Spinal cord (tissue), 10 donors: ENCODE results near the gene INHBA. TPM values are rescaled to one million over a fixed set of nuclear protein-coding genes. Genes with fewer than 3 reads are reported as not detected.

Source experiments
- DNase-seq, 6 donors: peaks; one replicate each; pipeline versions ENCODE4 v3.0.0 to v3.0.0-alpha.2; 2013 to 2015; ENCODE audit warnings: low spot score in 6 of 6, low read depth in 4 of 6
- H3K27ac ChIP-seq: one replicate; pipeline ENCODE4 v1.5.1; 2013; ENCODE audit warnings: low read depth, low read length, control low read depth
- H3K27me3 ChIP-seq: one replicate; pipeline ENCODE4 v1.6.1; 2013; ENCODE audit warnings: low read length; ENCODE audit not compliant: control insufficient read depth, insufficient read depth
- H3K36me3 ChIP-seq: one replicate; pipeline ENCODE4 v1.6.1; 2013; ENCODE audit warnings: low read length; ENCODE audit not compliant: control insufficient read depth, insufficient read depth
- H3K4me1 ChIP-seq: one replicate; pipeline ENCODE4 v1.6.1; 2013; ENCODE audit warnings: low read length; ENCODE audit not compliant: control insufficient read depth, insufficient read depth
- H3K4me3 ChIP-seq: one replicate; pipeline ENCODE4 v1.5.1; 2013; ENCODE audit warnings: low read depth, low read length, control low read depth
- H3K9me3 ChIP-seq: one replicate; pipeline ENCODE4 v1.6.1; 2013; ENCODE audit warnings: low read length; ENCODE audit not compliant: control insufficient read depth, insufficient read depth
- WGBS: methylation state at CpG from one replicate; pipeline ENCODE4 v1.1.5; 2013; ENCODE audit warnings: missing lambda C conversion rate; ENCODE audit not compliant: insufficient coverage; 5-methylcytosine and 5-hydroxymethylcytosine counted together
- polyA plus RNA-seq, 2 donors: library from polyadenylated mRNA; unstranded; fragments of 120-200 nt; gene quantifications; one replicate each; pipeline ENCODE4 v1.2.1, GENCODE V29; 2013; ENCODE audit not compliant: insufficient read length in 2 of 2
- total RNA-seq, 2 donors: library from RNA; depleted of rRNA in 1 of 2; stranded (reverse); fragments of 120-200 nt in 1 of 2; fragments of >200 nt in 1 of 2; gene quantifications; one replicate each; pipeline versions ENCODE4 v1.2.3 to v1.2.4, GENCODE V29; 2013 to 2014
- donor health status: healthy.

The INHBA gene
- total and polyA plus RNA-seq, 4 donors, result 2.6 to 8.3 (median 3.4) TPM

- H3K27me3 ChIP-seq, result no peaks in the 10 kb centered on the region
- whole genome bisulfite sequencing, result 71% methylated on average over 6 of the region's 7 CpGs
- DNase-seq, result peak in 2 of 6 donors; percentile 36 to 68
- no peaks in the 10 kb centered on the region for H3K9me3 ChIP-seq
- H3K36me3 ChIP-seq, result peaks cover 5% of the 10 kb centered on the region
- no peak overlapping the region for H3K4me3 ChIP-seq
- peaks cover 7% of the 10 kb centered on the region for H3K4me1 ChIP-seq
- H3K27ac ChIP-seq, result no peak overlapping the region
Measured at GRCh38 chr7:41692251-41692650, 10.6 kb downstream of the INHBA start.

DNA sequence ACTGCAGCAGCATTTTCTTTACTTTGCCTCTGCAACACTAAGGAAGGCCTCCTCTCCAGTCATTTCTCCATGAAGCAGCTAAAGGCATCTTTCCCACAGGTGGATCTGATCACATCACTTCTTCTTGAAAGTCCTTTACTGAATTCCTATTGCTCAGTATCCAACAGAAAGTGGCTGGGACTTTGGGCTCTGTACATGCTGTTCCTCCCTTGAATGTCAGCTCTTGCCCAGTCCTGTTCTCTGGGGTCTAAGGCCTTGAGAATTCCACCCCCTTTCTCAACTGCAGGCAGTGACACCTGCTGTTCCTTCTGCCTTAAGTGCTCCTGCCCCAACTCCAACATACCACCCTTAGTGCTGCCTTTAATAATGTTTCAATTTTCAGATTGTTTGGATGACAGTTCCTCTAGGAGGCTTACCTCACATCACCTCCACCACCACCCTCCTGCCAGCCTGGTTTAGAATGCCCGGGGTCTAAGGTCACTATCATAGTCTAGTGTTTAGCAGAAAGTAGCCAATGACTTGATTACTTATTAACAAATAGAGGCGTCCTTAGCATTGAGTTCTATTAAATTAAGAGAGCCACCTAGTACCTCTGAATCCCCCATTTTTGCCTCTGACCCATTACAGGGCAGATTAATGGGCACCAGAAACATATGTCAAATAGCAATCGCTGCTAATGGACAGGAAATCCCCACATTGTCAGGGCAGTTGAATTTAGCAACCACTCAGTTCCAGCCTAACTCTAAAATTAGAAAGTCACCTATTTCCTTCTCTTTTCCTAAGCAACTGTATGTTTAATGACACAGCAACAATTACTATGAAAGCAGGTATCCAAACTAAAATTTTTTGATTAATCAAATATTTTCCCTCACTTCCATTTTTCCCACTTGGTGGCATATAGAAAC is 11.4 kb downstream of the INHBA start:
- no peaks in the 10 kb centered on the region for H3K9me3 ChIP-seq
- H3K27ac ChIP-seq, result no peak overlapping the region
- H3K36me3 ChIP-seq, result peaks cover 5% of the 10 kb centered on the region
- H3K4me3 ChIP-seq, result no peak overlapping the region
- peaks cover 7% of the 10 kb centered on the region for H3K4me1 ChIP-seq
- 100% methylated on average over 1 of the region's 3 CpGs for WGBS
- H3K27me3 ChIP-seq, result no peaks in the 10 kb centered on the region
- no peak for DNase-seq

DNA sequence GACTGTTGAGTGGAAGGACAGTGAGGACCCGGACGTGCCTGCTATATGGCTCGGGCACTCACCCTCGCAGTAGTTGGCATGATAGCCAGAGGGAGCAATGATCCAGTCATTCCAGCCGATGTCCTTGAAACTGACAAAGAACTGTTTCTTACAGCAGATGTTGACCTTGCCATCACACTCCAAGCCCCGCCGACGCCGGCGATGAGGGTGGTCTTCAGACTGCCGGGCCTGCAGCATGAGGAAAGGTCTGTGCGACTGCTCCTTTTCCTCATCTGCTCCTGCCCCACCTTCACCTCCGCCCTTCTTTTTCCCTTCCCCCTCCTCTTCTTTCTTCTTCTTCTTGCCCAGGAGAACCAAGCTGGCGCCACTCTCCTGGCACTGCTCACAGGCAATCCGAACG is 13.1 kb downstream of the INHBA start:
- H3K9me3 ChIP-seq, result no peaks in the 10 kb centered on the region
- H3K36me3 ChIP-seq, result peaks cover 5% of the 10 kb centered on the region
- no peaks in the 10 kb centered on the region for H3K27me3 ChIP-seq
- no peak overlapping the region for H3K4me3 ChIP-seq
- DNase-seq, result no peak
- peaks cover 7% of the 10 kb centered on the region for H3K4me1 ChIP-seq
- WGBS, result 94% methylated on average over 16 of the region's 16 CpGs
- no peak overlapping the region for H3K27ac ChIP-seq

- peaks cover 7% of the 10 kb centered on the region for H3K4me1 ChIP-seq
- peaks cover 5% of the 10 kb centered on the region for H3K36me3 ChIP-seq
- no peak overlapping the region for H3K4me3 ChIP-seq
- no peaks in the 10 kb centered on the region for H3K9me3 ChIP-seq
- H3K27me3 ChIP-seq, result no peaks in the 10 kb centered on the region
- no peak overlapping the region for H3K27ac ChIP-seq
- WGBS, result 83% methylated on average over 1 of the region's 2 CpGs
- no peak for DNase-seq
Measured at GRCh38 chr7:41688906-41689305, 14.0 kb downstream of the INHBA start.

DNA sequence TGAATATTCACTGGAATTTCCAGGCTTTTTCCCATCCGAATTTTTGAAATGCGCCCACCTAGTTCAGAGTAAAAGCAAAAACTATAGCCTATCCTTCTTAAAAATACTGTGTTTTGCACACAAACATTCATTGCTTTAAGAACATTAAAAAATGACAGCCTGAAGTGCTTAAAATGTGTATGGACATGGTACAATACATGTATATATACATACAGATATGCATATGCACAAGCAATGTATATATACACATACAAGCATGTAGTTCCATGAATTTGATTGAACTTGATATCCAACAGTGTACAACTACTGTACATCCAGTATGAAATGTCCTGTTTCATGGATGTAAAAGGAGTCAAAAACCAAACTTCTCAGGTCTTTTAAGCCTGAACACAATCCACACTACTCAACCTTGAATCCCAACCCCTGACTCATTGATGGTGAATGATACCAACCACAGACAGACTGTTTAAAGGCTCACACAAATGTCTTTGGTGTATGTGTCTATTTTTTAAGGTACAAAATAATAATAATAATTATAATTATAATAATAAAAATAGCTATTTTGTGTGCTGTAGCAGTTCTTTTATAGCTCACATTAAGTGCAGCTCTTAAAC is 14.8 kb downstream of the INHBA start:
- Histone ChIP-seq H3K27ac (no peak overlapping the region), H3K9me3 (no peaks in the 10 kb centered on the region), H3K4me3 (no peak overlapping the region), H3K36me3 (peaks cover 5% of the 10 kb centered on the region), H3K27me3 (no peaks in the 10 kb centered on the region), H3K4me1 (peaks cover 4% of the 10 kb centered on the region)
- no peak for DNase-seq
- WGBS, result no CpG with 5 or more reads among the region's 2 CpGs

DNA sequence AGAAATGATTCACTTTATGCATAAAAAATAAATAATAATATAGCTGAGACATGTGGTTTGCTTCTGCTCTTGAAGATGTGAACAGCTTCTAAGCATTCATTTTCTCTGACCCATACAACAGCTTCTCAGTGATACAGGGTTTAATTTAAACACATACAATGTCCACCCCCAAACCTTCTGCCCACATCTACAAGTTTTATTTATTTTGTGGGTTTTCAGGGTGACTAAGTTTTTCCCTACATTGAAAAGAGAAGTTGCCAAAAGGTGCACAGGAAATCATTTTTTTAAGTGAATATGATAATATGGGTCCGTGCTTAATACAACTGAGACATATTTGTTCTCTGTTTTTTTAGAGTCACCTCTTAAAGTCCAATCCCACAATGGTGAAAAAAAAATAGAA is 17.2 kb downstream of the INHBA start:
- Histone ChIP-seq H3K4me1 (no peaks in the 10 kb centered on the region), H3K4me3 (no peak overlapping the region), H3K36me3 (peaks cover 5% of the 10 kb centered on the region), H3K27me3 (no peaks in the 10 kb centered on the region), H3K9me3 (no peaks in the 10 kb centered on the region), H3K27ac (no peak overlapping the region)
- no CpG with 5 or more reads among the region's 1 CpG for WGBS
- no peak for DNase-seq

DNA sequence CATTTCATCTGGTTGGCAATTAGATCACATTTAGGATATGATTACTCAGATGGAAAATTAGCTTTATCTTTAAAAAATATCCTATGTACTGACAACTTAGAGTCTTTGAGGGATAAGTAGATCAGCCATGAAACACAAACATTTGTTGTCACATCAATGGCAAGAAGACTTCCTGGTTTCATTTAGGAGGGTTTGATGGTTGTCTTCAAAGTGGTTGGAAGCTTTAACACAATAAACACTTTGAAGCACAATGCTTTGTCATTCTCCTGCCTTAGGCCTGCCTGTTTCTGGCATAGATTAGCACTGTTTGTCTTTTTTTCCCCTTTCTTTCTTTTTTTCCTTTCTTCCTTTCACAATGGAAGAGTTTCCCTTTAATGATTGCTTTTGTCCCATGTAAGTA is 20.5 kb downstream of the INHBA start:
- DNase-seq, result no peak
- no peaks in the 10 kb centered on the region for H3K9me3 ChIP-seq
- H3K36me3 ChIP-seq, result no peaks in the 10 kb centered on the region
- H3K4me3 ChIP-seq, result no peak overlapping the region
- H3K4me1 ChIP-seq, result no peaks in the 10 kb centered on the region
- H3K27me3 ChIP-seq, result no peaks in the 10 kb centered on the region
- no peak overlapping the region for H3K27ac ChIP-seq

GRCh38 chr7:41679566-41679965 is 23.3 kb downstream of the INHBA start:
- no peak overlapping the region for H3K27ac ChIP-seq
- H3K4me1 ChIP-seq, result no peaks in the 10 kb centered on the region
- DNase-seq, result no peak
- H3K27me3 ChIP-seq, result no peaks in the 10 kb centered on the region
- no peaks in the 10 kb centered on the region for H3K36me3 ChIP-seq
- no peaks in the 10 kb centered on the region for H3K9me3 ChIP-seq
- no CpG with 5 or more reads among the region's 2 CpGs for WGBS
- no peak overlapping the region for H3K4me3 ChIP-seq

DNA sequence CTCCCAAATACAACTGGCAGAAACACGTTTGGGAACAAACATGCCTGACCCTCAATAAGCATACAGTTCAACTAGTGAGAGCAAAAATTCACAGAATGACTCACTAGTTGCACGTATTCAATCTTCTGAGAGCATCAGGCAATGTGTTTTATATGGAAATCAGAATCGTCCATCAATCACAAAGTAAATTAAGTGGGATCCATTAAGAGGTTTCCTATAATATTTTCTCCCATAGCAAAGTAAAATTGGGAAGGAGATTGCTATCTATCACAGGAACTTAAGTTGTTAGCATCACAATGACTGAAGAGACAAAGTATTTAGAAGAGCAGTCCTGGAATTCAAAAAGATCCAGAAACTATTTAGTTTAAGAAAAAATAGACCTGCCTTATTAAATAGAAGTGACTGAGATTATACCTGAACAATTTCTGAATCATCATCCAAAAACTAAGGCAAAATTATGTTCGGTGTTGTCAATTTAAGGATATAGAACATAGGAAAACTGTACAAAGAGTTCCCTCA is 28.3 kb downstream of the INHBA start:
- Histone ChIP-seq H3K27ac (no peak overlapping the region), H3K27me3 (no peaks in the 10 kb centered on the region), H3K36me3 (no peaks in the 10 kb centered on the region), H3K4me1 (no peaks in the 10 kb centered on the region), H3K4me3 (no peak overlapping the region), H3K9me3 (no peaks in the 10 kb centered on the region)
- no peak for DNase-seq
- no CpG with 5 or more reads among the region's 4 CpGs for WGBS

- no peaks in the 10 kb centered on the region for H3K27me3 ChIP-seq
- H3K4me3 ChIP-seq, result no peak overlapping the region
- no peaks in the 10 kb centered on the region for H3K4me1 ChIP-seq
- no peaks in the 10 kb centered on the region for H3K36me3 ChIP-seq
- no peak overlapping the region for H3K27ac ChIP-seq
- DNase-seq, result no peak
- H3K9me3 ChIP-seq, result no peaks in the 10 kb centered on the region
Measured at GRCh38 chr7:41661596-41661995, 41.3 kb downstream of the INHBA start.
